ENCODE measurements around the gene HDAC4.

The HDAC4 gene

GRCh38 chr2:239246723-239247122 is 154.1 kb downstream of the HDAC4 start:
- H3K9ac ChIP-seq (ENCODE audit: low read depth, low read length) = no peak overlapping the region
- no peak overlapping the region for H3K4me3 ChIP-seq (ENCODE audit: low read length)
- H3K36me3 ChIP-seq (ENCODE audit: insufficient read depth, low read length) = no peaks in the 10 kb centered on the region
- H3K9me3 ChIP-seq (ENCODE audit: insufficient read depth, low read depth, low read length) = no peaks in the 10 kb centered on the region
- peaks cover 13% of the 10 kb centered on the region; the same call in 1 of the 2 replicates for H3K4me1 ChIP-seq (ENCODE audit: insufficient read depth, low read length)
- no peak overlapping the region for H3K27ac ChIP-seq (ENCODE audit: low read depth, low read length)
- no peaks in the 10 kb centered on the region for H3K27me3 ChIP-seq (ENCODE audit: insufficient read depth, low read length)
- 87% methylated on average over 11 of the region's 11 CpGs for WGBS

- Histone ChIP-seq H3K4me3 (ENCODE audit: low read length) (no peak overlapping the region), H3K4me1 (ENCODE audit: insufficient read depth, low read length) (peaks cover 13% of the 10 kb centered on the region; the same call in 1 of the 2 replicates), H3K27ac (ENCODE audit: low read depth, low read length) (no peak overlapping the region), H3K9ac (ENCODE audit: low read depth, low read length) (no peak overlapping the region), H3K9me3 (ENCODE audit: insufficient read depth, low read depth, low read length) (no peaks in the 10 kb centered on the region), H3K27me3 (ENCODE audit: insufficient read depth, low read length) (no peaks in the 10 kb centered on the region), H3K36me3 (ENCODE audit: insufficient read depth, low read length) (no peaks in the 10 kb centered on the region)
- WGBS = 70% methylated on average over 41 of the region's 41 CpGs
Measured at GRCh38 chr2:239245872-239246721, 154.7 kb downstream of the HDAC4 start.

GRCh38 chr2:239245107-239245506 is 155.7 kb downstream of the HDAC4 start:
- peaks cover 13% of the 10 kb centered on the region; the same call in 1 of the 2 replicates for H3K4me1 ChIP-seq (ENCODE audit: insufficient read depth, low read length)
- H3K27ac ChIP-seq (ENCODE audit: low read depth, low read length) = no peak overlapping the region
- H3K27me3 ChIP-seq (ENCODE audit: insufficient read depth, low read length) = no peaks in the 10 kb centered on the region
- no peaks in the 10 kb centered on the region for H3K9me3 ChIP-seq (ENCODE audit: insufficient read depth, low read depth, low read length)
- no peak overlapping the region for H3K4me3 ChIP-seq (ENCODE audit: low read length)
- no peaks in the 10 kb centered on the region for H3K36me3 ChIP-seq (ENCODE audit: insufficient read depth, low read length)
- 84% methylated on average over 5 of the region's 5 CpGs for WGBS
- H3K9ac ChIP-seq (ENCODE audit: low read depth, low read length) = no peak overlapping the region

GRCh38 chr2:239244625-239245024 is 156.2 kb downstream of the HDAC4 start:
- no peak overlapping the region for H3K4me3 ChIP-seq (ENCODE audit: low read length)
- H3K9ac ChIP-seq (ENCODE audit: low read depth, low read length) = no peak overlapping the region
- 98% methylated on average over 5 of the region's 5 CpGs for WGBS
- H3K9me3 ChIP-seq (ENCODE audit: insufficient read depth, low read depth, low read length) = no peaks in the 10 kb centered on the region
- H3K4me1 ChIP-seq (ENCODE audit: insufficient read depth, low read length) = peaks cover 13% of the 10 kb centered on the region; the same call in 1 of the 2 replicates
- H3K36me3 ChIP-seq (ENCODE audit: insufficient read depth, low read length) = no peaks in the 10 kb centered on the region
- H3K27ac ChIP-seq (ENCODE audit: low read depth, low read length) = no peak overlapping the region
- H3K27me3 ChIP-seq (ENCODE audit: insufficient read depth, low read length) = no peaks in the 10 kb centered on the region

GRCh38 chr2:239241431-239241960 is 159.3 kb downstream of the HDAC4 start:
- no peaks in the 10 kb centered on the region for H3K27me3 ChIP-seq (ENCODE audit: insufficient read depth, low read length)
- no peaks in the 10 kb centered on the region for H3K36me3 ChIP-seq (ENCODE audit: insufficient read depth, low read length)
- H3K9ac ChIP-seq (ENCODE audit: low read depth, low read length) = no peak overlapping the region
- H3K4me1 ChIP-seq (ENCODE audit: insufficient read depth, low read length) = peaks cover 6% of the 10 kb centered on the region; the same call in 1 of the 2 replicates
- H3K9me3 ChIP-seq (ENCODE audit: insufficient read depth, low read depth, low read length) = no peaks in the 10 kb centered on the region
- H3K27ac ChIP-seq (ENCODE audit: low read depth, low read length) = no peak overlapping the region
- WGBS = 100% methylated on average over 1 of the region's 1 CpG
- H3K4me3 ChIP-seq (ENCODE audit: low read length) = no peak overlapping the region

GRCh38 chr2:239240414-239240881 is 160.4 kb downstream of the HDAC4 start:
- H3K27me3 ChIP-seq (ENCODE audit: insufficient read depth, low read length) = no peaks in the 10 kb centered on the region
- no peak overlapping the region for H3K27ac ChIP-seq (ENCODE audit: low read depth, low read length)
- H3K9me3 ChIP-seq (ENCODE audit: insufficient read depth, low read depth, low read length) = no peaks in the 10 kb centered on the region
- no peak overlapping the region for H3K9ac ChIP-seq (ENCODE audit: low read depth, low read length)
- WGBS = 94% methylated on average over 15 of the region's 15 CpGs
- no peaks in the 10 kb centered on the region; the same call in 1 of the 2 replicates for H3K4me1 ChIP-seq (ENCODE audit: insufficient read depth, low read length)
- H3K4me3 ChIP-seq (ENCODE audit: low read length) = no peak overlapping the region
- no peaks in the 10 kb centered on the region for H3K36me3 ChIP-seq (ENCODE audit: insufficient read depth, low read length)

- H3K4me3 ChIP-seq (ENCODE audit: low read length) = no peak overlapping the region
- H3K27ac ChIP-seq (ENCODE audit: low read depth, low read length) = no peak overlapping the region
- H3K9ac ChIP-seq (ENCODE audit: low read depth, low read length) = no peak overlapping the region
- no peaks in the 10 kb centered on the region for H3K36me3 ChIP-seq (ENCODE audit: insufficient read depth, low read length)
- H3K9me3 ChIP-seq (ENCODE audit: insufficient read depth, low read depth, low read length) = no peaks in the 10 kb centered on the region
- WGBS = 94% methylated on average over 29 of the region's 29 CpGs
- no peaks in the 10 kb centered on the region for H3K27me3 ChIP-seq (ENCODE audit: insufficient read depth, low read length)
- H3K4me1 ChIP-seq (ENCODE audit: insufficient read depth, low read length) = no peaks in the 10 kb centered on the region
Measured at GRCh38 chr2:239239607-239240413, 161.0 kb downstream of the HDAC4 start.

GRCh38 chr2:239238839-239239606 is 161.8 kb downstream of the HDAC4 start:
- no peak overlapping the region for H3K27ac ChIP-seq (ENCODE audit: low read depth, low read length)
- H3K9me3 ChIP-seq (ENCODE audit: insufficient read depth, low read depth, low read length) = no peaks in the 10 kb centered on the region
- no peaks in the 10 kb centered on the region for H3K36me3 ChIP-seq (ENCODE audit: insufficient read depth, low read length)
- H3K4me3 ChIP-seq (ENCODE audit: low read length) = no peak overlapping the region
- WGBS = 92% methylated on average over 15 of the region's 15 CpGs
- no peaks in the 10 kb centered on the region for H3K27me3 ChIP-seq (ENCODE audit: insufficient read depth, low read length)
- H3K9ac ChIP-seq (ENCODE audit: low read depth, low read length) = no peak overlapping the region
- H3K4me1 ChIP-seq (ENCODE audit: insufficient read depth, low read length) = no peaks in the 10 kb centered on the region

- H3K4me3 ChIP-seq (ENCODE audit: low read length) = no peak overlapping the region
- H3K4me1 ChIP-seq (ENCODE audit: insufficient read depth, low read length) = no peaks in the 10 kb centered on the region
- no peaks in the 10 kb centered on the region for H3K9me3 ChIP-seq (ENCODE audit: insufficient read depth, low read depth, low read length)
- no peaks in the 10 kb centered on the region for H3K36me3 ChIP-seq (ENCODE audit: insufficient read depth, low read length)
- no peaks in the 10 kb centered on the region for H3K27me3 ChIP-seq (ENCODE audit: insufficient read depth, low read length)
- H3K27ac ChIP-seq (ENCODE audit: low read depth, low read length) = no peak overlapping the region
- H3K9ac ChIP-seq (ENCODE audit: low read depth, low read length) = no peak overlapping the region
- WGBS = 92% methylated on average over 5 of the region's 5 CpGs
Measured at GRCh38 chr2:239238381-239238780, 162.4 kb downstream of the HDAC4 start.

GRCh38 chr2:239236808-239237205 is 164.0 kb downstream of the HDAC4 start:
- H3K9ac ChIP-seq (ENCODE audit: low read depth, low read length) = no peak overlapping the region
- no peaks in the 10 kb centered on the region for H3K36me3 ChIP-seq (ENCODE audit: insufficient read depth, low read length)
- no peaks in the 10 kb centered on the region for H3K4me1 ChIP-seq (ENCODE audit: insufficient read depth, low read length)
- 97% methylated on average over 9 of the region's 9 CpGs for WGBS
- no peaks in the 10 kb centered on the region for H3K27me3 ChIP-seq (ENCODE audit: insufficient read depth, low read length)
- no peak overlapping the region for H3K27ac ChIP-seq (ENCODE audit: low read depth, low read length)
- no peaks in the 10 kb centered on the region for H3K9me3 ChIP-seq (ENCODE audit: insufficient read depth, low read depth, low read length)
- no peak overlapping the region for H3K4me3 ChIP-seq (ENCODE audit: low read length)
